PC-3 (cell line): ENCODE results near the gene TRRAP. TPM values are rescaled to one million over a fixed set of nuclear protein-coding genes. Genes with fewer than 3 reads are reported as not detected.

ENCODE experiments used
- ATAC-seq: fragments of 200-7000 bp; cut with Tn5 transposase; 2 replicates; pipeline ENCODE4 v1.9.1; 2020; ENCODE audit warnings: mild to moderate bottlenecking, moderate library complexity
- BruUV-seq: library from RNA; stranded (reverse); fragments of 400-500 nt; replicated peaks from 2 replicates; lab custom pipeline; 2021; lab: Mats Ljungman, UMichigan
- CTCF ChIA-PET: fragments of 300-600 bp; sonication (Branson Sonifier 250); formaldehyde crosslinking; loops from one replicate; lab custom pipeline; 2022; ENCODE audit warnings: antibody characterized with exemption; lab: Charles Lee
- POLR2A ChIA-PET: fragments of 300-600 bp; sonication (Branson Sonifier 250); formaldehyde crosslinking; loops from one replicate; lab custom pipeline; 2022; ENCODE audit warnings: antibody characterized with exemption; ENCODE audit not compliant: unreplicated experiment; lab: Charles Lee
- DNase-seq: peaks from one replicate; pipeline ENCODE4 v3.0.0-alpha.2; 2015
- H2AFZ ChIP-seq: fragments of 300-600 bp; sonication (generic); 2 replicates; pipeline ENCODE4 v1.6.0; 2016; ENCODE audit warnings: antibody characterized with exemption, low read length
- H3F3A ChIP-seq: fragments of 300-600 bp; sonication (generic); one replicate; pipeline ENCODE4 v1.6.0; 2017; ENCODE audit warnings: antibody characterized with exemption, low read length, control low read depth, mild to moderate bottlenecking; ENCODE audit not compliant: unreplicated experiment
- H3K27ac ChIP-seq: fragments of 300-600 bp; sonication (generic); 2 replicates; pipeline ENCODE4 v1.5.1; 2016; ENCODE audit warnings: mild to moderate bottlenecking, low read length
- H3K27me3 ChIP-seq: fragments of 300-600 bp; sonication (generic); 2 replicates; pipeline ENCODE4 v1.6.1; 2016; ENCODE audit warnings: low read length, mixed read lengths
- H3K36me3 ChIP-seq: fragments of 300-600 bp; sonication (generic); 2 replicates; pipeline ENCODE4 v1.6.1; 2016; ENCODE audit warnings: low read depth, mixed run types, low read length, mixed read lengths
- H3K4me1 ChIP-seq: fragments of 300-600 bp; sonication (generic); 2 replicates; pipeline ENCODE4 v1.5.1; 2016; ENCODE audit warnings: low read length; ENCODE audit not compliant: insufficient read depth
- H3K4me2 ChIP-seq: fragments of 300-600 bp; sonication (generic); 2 replicates; pipeline ENCODE4 v1.6.0; 2016; ENCODE audit warnings: low read length
- H3K4me3 ChIP-seq: fragments of 300-600 bp; sonication (generic); 2 replicates; pipeline ENCODE4 v1.5.1; 2016; ENCODE audit warnings: mild to moderate bottlenecking, low read length, mixed read lengths
- H3K79me2 ChIP-seq: fragments of 300-600 bp; sonication (generic); 2 replicates; pipeline ENCODE4 v1.6.1; 2017; ENCODE audit warnings: low read length, mixed read lengths
- H3K9ac ChIP-seq: fragments of 300-600 bp; sonication (generic); 2 replicates; pipeline ENCODE4 v1.6.0; 2016; ENCODE audit warnings: mild to moderate bottlenecking, low read length
- H3K9me2 ChIP-seq: fragments of 300-600 bp; sonication (generic); replicated peaks from 2 replicates; pipeline ENCODE4 v1.6.1; 2016; ENCODE audit warnings: mixed run types, low read length, mixed read lengths
- H3K9me3 ChIP-seq: fragments of 300-600 bp; sonication (generic); 2 replicates; pipeline ENCODE4 v1.6.1; 2016; ENCODE audit warnings: low read length, mixed read lengths
- H4K20me1 ChIP-seq: fragments of 300-600 bp; sonication (generic); 2 replicates; pipeline ENCODE4 v1.6.1; 2016; ENCODE audit warnings: low read length, mixed read lengths
- EZH2 ChIP-seq: fragments of 300-600 bp; sonication (generic); IDR thresholded peaks from one replicate; pipeline ENCODE4 v1.6.1; 2017; ENCODE audit warnings: antibody characterized with exemption, mild to moderate bottlenecking, low read length; ENCODE audit not compliant: unreplicated experiment
- EZH2phosphoT487 ChIP-seq: fragments of 300-600 bp; sonication (generic); IDR thresholded peaks from 2 replicates; pipeline ENCODE4 v1.6.1; 2018; ENCODE audit warnings: mild to moderate bottlenecking, antibody characterized with exemption, low read length, borderline replicate concordance
- intact Hi-C: fragments of 100-400 bp; cut with micrococcal nuclease; formaldehyde crosslinking; loops from 2 replicates; pipeline ENCODE4 v1.9.0; 2023
- total RNA-seq: library from RNA; depleted of rRNA; stranded (reverse); fragments of >200 nt; gene quantifications from 2 replicates; pipeline ENCODE4 v1.2.3, GENCODE V29; 2014
- TF ChIP-seq, protein P1 (sequence below): fragments of 300-600 bp; sonication (generic); conservative IDR thresholded peaks from 2 replicates; pipeline ENCODE4 v1.5.1; 2017; ENCODE audit warnings: antibody characterized with exemption, low read depth, mild to moderate bottlenecking, low read length

The TRRAP gene
- total RNA-seq, 1 experiment from 2014 or later, result 17.7 TPM

DNA sequence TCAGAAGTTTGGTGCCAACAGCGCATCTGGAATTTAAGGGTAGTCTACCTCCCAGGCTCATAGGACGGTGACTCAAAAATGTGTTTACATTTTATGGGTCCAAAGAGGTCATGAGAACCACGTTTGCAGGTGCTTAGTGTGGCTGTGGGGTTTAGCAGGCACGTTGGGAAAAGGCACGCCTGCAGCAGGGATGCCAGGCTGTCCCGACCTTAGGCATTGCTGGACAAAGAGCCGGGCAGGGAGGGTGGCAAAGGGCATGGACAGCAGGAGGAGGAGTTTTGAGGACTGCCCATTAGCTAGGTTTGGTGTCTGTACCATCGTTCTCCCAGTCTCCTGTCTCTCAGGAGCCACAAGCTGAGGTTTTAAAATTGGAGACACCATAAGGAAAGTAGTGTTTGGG, 104.4 kb downstream of the TRRAP start:
- Histone ChIP-seq H3K9me2 (no peaks in the 10 kb centered on the region), H3F3A (no peaks in the 10 kb centered on the region), H3K27me3 (no peaks in the 10 kb centered on the region), H3K4me1 (no peaks in the 10 kb centered on the region), H2AFZ (no peak overlapping the region), H3K27ac (no peak overlapping the region), H3K4me2 (no peak overlapping the region), H3K9ac (no peak overlapping the region), H4K20me1 (no peaks in the 10 kb centered on the region), H3K9me3 (no peaks in the 10 kb centered on the region), H3K36me3 (peaks cover 59% of the 10 kb centered on the region), H3K79me2 (no peaks in the 10 kb centered on the region), H3K4me3 (no peak overlapping the region)
- ChIA-PET CTCF (no interaction called here), POLR2A (no interaction called here)
- TF ChIP-seq EZH2, result no peak
- no peak for TF ChIP-seq EZH2phosphoT487
- TF ChIP-seq, protein P1, sequence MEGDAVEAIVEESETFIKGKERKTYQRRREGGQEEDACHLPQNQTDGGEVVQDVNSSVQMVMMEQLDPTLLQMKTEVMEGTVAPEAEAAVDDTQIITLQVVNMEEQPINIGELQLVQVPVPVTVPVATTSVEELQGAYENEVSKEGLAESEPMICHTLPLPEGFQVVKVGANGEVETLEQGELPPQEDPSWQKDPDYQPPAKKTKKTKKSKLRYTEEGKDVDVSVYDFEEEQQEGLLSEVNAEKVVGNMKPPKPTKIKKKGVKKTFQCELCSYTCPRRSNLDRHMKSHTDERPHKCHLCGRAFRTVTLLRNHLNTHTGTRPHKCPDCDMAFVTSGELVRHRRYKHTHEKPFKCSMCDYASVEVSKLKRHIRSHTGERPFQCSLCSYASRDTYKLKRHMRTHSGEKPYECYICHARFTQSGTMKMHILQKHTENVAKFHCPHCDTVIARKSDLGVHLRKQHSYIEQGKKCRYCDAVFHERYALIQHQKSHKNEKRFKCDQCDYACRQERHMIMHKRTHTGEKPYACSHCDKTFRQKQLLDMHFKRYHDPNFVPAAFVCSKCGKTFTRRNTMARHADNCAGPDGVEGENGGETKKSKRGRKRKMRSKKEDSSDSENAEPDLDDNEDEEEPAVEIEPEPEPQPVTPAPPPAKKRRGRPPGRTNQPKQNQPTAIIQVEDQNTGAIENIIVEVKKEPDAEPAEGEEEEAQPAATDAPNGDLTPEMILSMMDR, result no peak
- ATAC-seq (no peak), DNase-seq (no peak)
- no TSS peak for BruUV-seq
- intact Hi-C loops, result no loop called here

DNA sequence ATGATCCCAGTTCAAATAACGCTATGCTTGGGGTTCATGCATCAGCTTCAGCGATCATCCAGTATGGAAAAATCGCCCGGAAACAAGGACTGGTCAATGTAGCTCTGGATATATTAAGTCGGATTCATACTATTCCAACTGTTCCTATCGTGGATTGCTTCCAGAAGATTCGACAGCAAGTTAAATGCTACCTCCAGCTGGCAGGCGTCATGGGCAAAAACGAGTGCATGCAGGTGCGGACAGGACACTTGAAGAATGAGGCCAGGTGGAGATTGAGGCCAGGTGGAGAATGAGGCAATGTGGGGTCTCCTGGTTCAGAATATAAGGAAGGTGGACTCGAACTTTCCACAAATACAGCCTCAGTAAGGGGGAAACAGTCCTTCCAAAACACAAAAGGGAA, 105.8 kb downstream of the TRRAP start:
- no peaks in the 10 kb centered on the region for H3K9me3 ChIP-seq
- no peaks in the 10 kb centered on the region for H3K79me2 ChIP-seq
- no peaks in the 10 kb centered on the region for H3K9me2 ChIP-seq
- TF ChIP-seq, protein P1, result no peak
- TF ChIP-seq EZH2phosphoT487, result no peak
- BruUV-seq, result no TSS peak
- ChIA-PET POLR2A (no interaction called here), CTCF (no interaction called here)
- H3K27ac ChIP-seq, result no peak overlapping the region
- H3K9ac ChIP-seq, result no peak overlapping the region
- H3K4me3 ChIP-seq, result no peak overlapping the region
- H2AFZ ChIP-seq, result no peak overlapping the region
- H3K4me1 ChIP-seq, result no peaks in the 10 kb centered on the region
- H3K4me2 ChIP-seq, result no peak overlapping the region
- no peaks in the 10 kb centered on the region for H3K27me3 ChIP-seq
- intact Hi-C loops, result no loop called here
- no peaks in the 10 kb centered on the region for H3F3A ChIP-seq
- ATAC-seq (no peak), DNase-seq (no peak)
- H3K36me3 ChIP-seq, result peaks cover 55% of the 10 kb centered on the region
- H4K20me1 ChIP-seq, result no peaks in the 10 kb centered on the region

- intact Hi-C loops, result no loop called here
- CTCF ChIA-PET, result no interaction called here
Measured at GRCh38 chr7:98985406-98985805, 107.1 kb downstream of the TRRAP start.

More at GRCh38 chr7:98985406-98985805, 107.1 kb downstream of the TRRAP start:
- Histone ChIP-seq H3F3A (no peaks in the 10 kb centered on the region), H3K27me3 (no peaks in the 10 kb centered on the region), H3K27ac (no peak overlapping the region), H3K4me3 (no peak overlapping the region), H3K4me2 (no peak overlapping the region), H3K9ac (no peak overlapping the region), H3K9me2 (no peaks in the 10 kb centered on the region), H4K20me1 (no peaks in the 10 kb centered on the region), H2AFZ (no peak overlapping the region), H3K9me3 (no peaks in the 10 kb centered on the region), H3K36me3 (peaks cover 51% of the 10 kb centered on the region), H3K79me2 (no peaks in the 10 kb centered on the region), H3K4me1 (no peaks in the 10 kb centered on the region)
- POLR2A ChIA-PET, result no interaction called here
- DNase-seq (no peak), ATAC-seq (no peak)
- TF ChIP-seq, protein P1, result no peak
- TF ChIP-seq EZH2phosphoT487 (no peak), EZH2 (no peak)
- BruUV-seq, result no TSS peak
